DND-41 (cell line): ENCODE measurements around the gene KRTAP4-12.
"Not testable (repeated sequence)": the region's sequence is repeated elsewhere in the genome, so short reads cannot be mapped to it uniquely, and the experiment has no call there.

Source experiments
- ATAC-seq: fragments of 200-7000 bp; cut with Tn5 transposase; 3 replicates; pipeline ENCODE4 v1.9.1; 2021; ENCODE audit warnings: low read depth; ENCODE audit not compliant: insufficient read depth
- DNase-seq: peaks from one replicate; pipeline ENCODE4 v3.0.0-alpha.2; 2020
- H2AFZ ChIP-seq: 2 replicates; pipeline ENCODE4 v1.6.0; 2012; ENCODE audit warnings: low read depth, low read length
- H3K27ac ChIP-seq: 2 replicates; pipeline ENCODE4 v1.5.1; 2012; ENCODE audit warnings: low read length, inconsistent platforms
- H3K27me3 ChIP-seq: fragments of 200-600 bp; sonication (generic); 2 replicates; pipeline ENCODE4 v1.6.0; 2012; ENCODE audit warnings: low read length, mild to moderate bottlenecking, inconsistent platforms; ENCODE audit not compliant: insufficient read depth, poor library complexity
- H3K36me3 ChIP-seq: 2 replicates; pipeline ENCODE4 v1.5.1; 2012; ENCODE audit warnings: low read length, inconsistent platforms; ENCODE audit not compliant: insufficient read depth
- H3K4me1 ChIP-seq: 2 replicates; pipeline ENCODE4 v1.5.1; 2012; ENCODE audit warnings: mild to moderate bottlenecking, low read length; ENCODE audit not compliant: insufficient read depth
- H3K4me2 ChIP-seq: 2 replicates; pipeline ENCODE4 v1.6.0; 2012; ENCODE audit warnings: mild to moderate bottlenecking, moderate library complexity, low read length, inconsistent platforms; ENCODE audit not compliant: insufficient read depth
- H3K4me3 ChIP-seq, 2 experiments: fragments of 200-600 bp in 1 of 2; shearing (Covaris generic) in 1 of 2; 2 replicates each; pipeline ENCODE4 v1.5.1; 2012 to 2016; ENCODE audit warnings: inconsistent platforms in 2 of 2, low read length in 2 of 2, mild to moderate bottlenecking in 2 of 2, low read depth in 1 of 2, moderate library complexity in 1 of 2
- H3K79me2 ChIP-seq: 2 replicates; pipeline ENCODE4 v1.6.0; 2012; ENCODE audit warnings: low read length, inconsistent platforms; ENCODE audit not compliant: insufficient read depth
- H3K9ac ChIP-seq: 2 replicates; pipeline ENCODE4 v1.6.0; 2012; ENCODE audit warnings: low read depth, mild to moderate bottlenecking, inconsistent platforms, low read length, moderate library complexity
- H3K9me3 ChIP-seq: 2 replicates; pipeline ENCODE4 v1.5.1; 2012; ENCODE audit warnings: low read length, moderate library complexity, mild to moderate bottlenecking, inconsistent platforms; ENCODE audit not compliant: insufficient read depth, severe bottlenecking
- H4K20me1 ChIP-seq: 2 replicates; pipeline ENCODE4 v1.6.0; 2012; ENCODE audit warnings: low read length; ENCODE audit not compliant: insufficient read depth
- CTCF ChIP-seq: IDR thresholded peaks from 2 replicates; pipeline ENCODE4 v1.5.1; 2012; ENCODE audit warnings: borderline replicate concordance, low read length, moderate library complexity, mild to moderate bottlenecking; ENCODE audit not compliant: poor library complexity, severe bottlenecking; ENCODE audit errors: extremely low read depth
- EZH2 ChIP-seq: IDR thresholded peaks from 3 replicates; pipeline ENCODE4 v1.6.1; 2012; ENCODE audit warnings: borderline replicate concordance, low read depth, mild to moderate bottlenecking, moderate library complexity, low read length, inconsistent platforms; ENCODE audit not compliant: severe bottlenecking

The KRTAP4-12 gene

GRCh38 chr17:41140360-41141131, 16.6 kb upstream of the KRTAP4-12 start, which contains the start of gene KRTAP4-6:
TSS of gene KRTAP4-6 (minus strand) at chr17:41140544. CDS start at chr17:41140487, 57 bp downstream.
- Histone ChIP-seq H2AFZ (no peak within 1 kb of the TSS), H3K4me3 (no peak within 1 kb of the TSS), H3K4me2 (no peak within 1 kb of the TSS), H3K27ac (no peak within 1 kb of the TSS), H3K27me3 (no peaks in the 10 kb centered on the region), H3K4me1 (no peaks in the 10 kb centered on the region), H4K20me1 (no peaks in the 10 kb centered on the region), H3K9ac (no peak within 1 kb of the TSS), H3K9me3 (peaks cover 18% of the 10 kb centered on the region), H3K79me2 (no peaks in the 10 kb centered on the region), H3K36me3 (no peaks in the 10 kb centered on the region)
- ATAC-seq: no peak
- DNase-seq: no peak
- TF ChIP-seq EZH2 (no peak), CTCF (no peak)

GRCh38 chr17:41139865-41140264, 15.9 kb upstream of the KRTAP4-12 start:
- not testable (repeated sequence) for H3K79me2 ChIP-seq, H3K27me3 ChIP-seq, H3K4me1 ChIP-seq, H3K27ac ChIP-seq, H3K4me3 ChIP-seq, ATAC-seq, H2AFZ ChIP-seq, H4K20me1 ChIP-seq, DNase-seq, H3K9ac ChIP-seq, H3K36me3 ChIP-seq, H3K4me2 ChIP-seq
- H3K9me3 ChIP-seq: peaks cover 18% of the 10 kb centered on the region

- Histone ChIP-seq H3K4me3 (no peak overlapping the region), H3K9me3 (no peaks in the 10 kb centered on the region), H3K9ac (no peak overlapping the region), H3K79me2 (no peaks in the 10 kb centered on the region), H3K36me3 (no peaks in the 10 kb centered on the region), H4K20me1 (no peaks in the 10 kb centered on the region), H2AFZ (no peak overlapping the region), H3K27me3 (peaks cover 6% of the 10 kb centered on the region), H3K4me1 (no peaks in the 10 kb centered on the region), H3K4me2 (no peak overlapping the region), H3K27ac (no peak overlapping the region)
- ATAC-seq: no peak
- DNase-seq: no peak
- TF ChIP-seq CTCF (no peak), EZH2 (no peak)
Observed at GRCh38 chr17:41133880-41134735, 10.1 kb upstream of the KRTAP4-12 start.

GRCh38 chr17:41131979-41132378, 8.0 kb upstream of the KRTAP4-12 start:
- Histone ChIP-seq H3K79me2 (no peaks in the 10 kb centered on the region), H3K27ac (no peak overlapping the region), H3K4me1 (no peaks in the 10 kb centered on the region), H3K36me3 (no peaks in the 10 kb centered on the region), H3K27me3 (peaks cover 6% of the 10 kb centered on the region), H3K9me3 (no peaks in the 10 kb centered on the region), H4K20me1 (no peaks in the 10 kb centered on the region), H3K9ac (no peak overlapping the region), H2AFZ (no peak overlapping the region), H3K4me3 (no peak overlapping the region), H3K4me2 (no peak overlapping the region)
- TF ChIP-seq EZH2 (no peak), CTCF (no peak)
- DNase-seq: no peak
- ATAC-seq: no peak
